ENCODE data around the gene SYNDIG1L. TPM values are rescaled to one million over a fixed set of nuclear protein-coding genes. Genes with fewer than 3 reads are reported as not detected.
A peak's percentile ranks its signal among the peaks of the same experiment; 100 is the strongest.

The SYNDIG1L gene
- total RNA-seq, 1 experiment from 2014 or later, result 0.33 TPM

- Histone ChIP-seq H3K9ac (ENCODE audit: extremely low read depth, insufficient read length, low read length) (no peak overlapping the region), H3K23me2 (ENCODE audit: insufficient read length, low read depth, low read length, poor library complexity, severe bottlenecking) (no peaks in the 10 kb centered on the region), H3K4ac (ENCODE audit: low read depth, low read length) (no peak overlapping the region), H4K91ac (ENCODE audit: insufficient read length, low read depth, low read length) (no peak overlapping the region), H3K4me2 (ENCODE audit: insufficient read depth, insufficient read length, low read length) (no peak overlapping the region), H3K18ac (ENCODE audit: insufficient read length, low read depth, low read length) (no peak overlapping the region), H2BK5ac (ENCODE audit: insufficient read length, low read length) (no peak overlapping the region), H2AFZ (ENCODE audit: low read length) (no peak overlapping the region), H3K23ac (ENCODE audit: insufficient read length, low read depth, low read length) (no peak overlapping the region), H4K5ac (ENCODE audit: insufficient read length, low read depth, low read length) (no peak overlapping the region), H2BK120ac (ENCODE audit: low read depth, low read length, poor library complexity, severe bottlenecking) (no peak overlapping the region), H3K27ac (ENCODE audit: insufficient read length, low read depth, low read length) (no peak overlapping the region), H3K4me1 (ENCODE audit: insufficient read depth, low read length) (no peaks in the 10 kb centered on the region), H3K27me3 (ENCODE audit: insufficient read depth, low read length) (no peaks in the 10 kb centered on the region), H3K79me2 (ENCODE audit: insufficient read depth, low read length) (no peaks in the 10 kb centered on the region), H3T11ph (ENCODE audit: low read length) (no peak overlapping the region), H3K14ac (ENCODE audit: insufficient read depth, low read length) (peak overlapping the region; percentile 21; the same call in 1 of the 2 replicates), H3K9me3 (ENCODE audit: control insufficient read depth, low read depth, low read length) (no peaks in the 10 kb centered on the region), H2BK12ac (ENCODE audit: insufficient read length, low read depth, low read length) (no peak overlapping the region), H3K79me1 (ENCODE audit: insufficient read depth, low read depth, low read length, poor library complexity, severe bottlenecking) (no peaks in the 10 kb centered on the region), H4K8ac (replicated peaks; ENCODE audit: insufficient read length, low read depth, low read length) (no peak overlapping the region), H2BK15ac (ENCODE audit: low read depth, low read length) (no peak overlapping the region), H3K56ac (ENCODE audit: insufficient read length, low read depth, low read length) (no peak overlapping the region), H4K20me1 (ENCODE audit: control insufficient read depth, insufficient read depth, insufficient read length) (no peaks in the 10 kb centered on the region), H2AK5ac (ENCODE audit: insufficient read length, low read length) (no peak overlapping the region), H2BK20ac (ENCODE audit: low read depth, low read length, poor library complexity, severe bottlenecking) (no peak overlapping the region)
- H3K27me3 Mint-ChIP-seq (ENCODE audit: low read depth), result peaks cover 3% of the 10 kb centered on the region
- H3K36me3 Mint-ChIP-seq (ENCODE audit: insufficient read depth in 1 of 3, low read depth in 3 of 3), result peaks cover 3 to 9% (median 4%) of the 10 kb centered on the region in 3 experiments; a peak in 4 of 7 replicates
- H3K27ac Mint-ChIP-seq, result 0 out of 7 replicates have a peak overlapping the region, but pooled peaks of 2 of the 3 experiments have one; percentile 12 to 76
- H3K4me3 Mint-ChIP-seq, result no peak overlapping the region
- no CpG with 5 or more reads among the region's 6 CpGs for WGBS (ENCODE audit: extremely low coverage, insufficient read length, low lambda C conversion rate)
- peaks cover 2 to 7% of the 10 kb centered on the region in 2 experiments; a peak in 4 of 5 replicates for H3K9me3 Mint-ChIP-seq
- peaks cover 5 to 21% of the 10 kb centered on the region in 2 experiments for H3K4me1 Mint-ChIP-seq
- TF ChIP-seq, protein P1, sequence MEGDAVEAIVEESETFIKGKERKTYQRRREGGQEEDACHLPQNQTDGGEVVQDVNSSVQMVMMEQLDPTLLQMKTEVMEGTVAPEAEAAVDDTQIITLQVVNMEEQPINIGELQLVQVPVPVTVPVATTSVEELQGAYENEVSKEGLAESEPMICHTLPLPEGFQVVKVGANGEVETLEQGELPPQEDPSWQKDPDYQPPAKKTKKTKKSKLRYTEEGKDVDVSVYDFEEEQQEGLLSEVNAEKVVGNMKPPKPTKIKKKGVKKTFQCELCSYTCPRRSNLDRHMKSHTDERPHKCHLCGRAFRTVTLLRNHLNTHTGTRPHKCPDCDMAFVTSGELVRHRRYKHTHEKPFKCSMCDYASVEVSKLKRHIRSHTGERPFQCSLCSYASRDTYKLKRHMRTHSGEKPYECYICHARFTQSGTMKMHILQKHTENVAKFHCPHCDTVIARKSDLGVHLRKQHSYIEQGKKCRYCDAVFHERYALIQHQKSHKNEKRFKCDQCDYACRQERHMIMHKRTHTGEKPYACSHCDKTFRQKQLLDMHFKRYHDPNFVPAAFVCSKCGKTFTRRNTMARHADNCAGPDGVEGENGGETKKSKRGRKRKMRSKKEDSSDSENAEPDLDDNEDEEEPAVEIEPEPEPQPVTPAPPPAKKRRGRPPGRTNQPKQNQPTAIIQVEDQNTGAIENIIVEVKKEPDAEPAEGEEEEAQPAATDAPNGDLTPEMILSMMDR (conservative IDR thresholded peaks at IDR 0.05), result no peak
- DNase-seq, result no peak
These were observed 34.0 kb upstream of the SYNDIG1L start for GRCh38 chr14:74459976-74460375.
